TTC549 (cell line): Measurements from ENCODE around the gene PCDH9.
"Not testable (repeated sequence)": the region's sequence is repeated elsewhere in the genome, so short reads cannot be mapped to it uniquely, and the experiment has no call there.

Source experiments
- FAIRE-seq: peaks from 2 replicates; lab custom pipeline; 2012; peaks lifted over from hg19 to GRCh38; lab: Jason Lieb, UNC

Gene PCDH9

DNA sequence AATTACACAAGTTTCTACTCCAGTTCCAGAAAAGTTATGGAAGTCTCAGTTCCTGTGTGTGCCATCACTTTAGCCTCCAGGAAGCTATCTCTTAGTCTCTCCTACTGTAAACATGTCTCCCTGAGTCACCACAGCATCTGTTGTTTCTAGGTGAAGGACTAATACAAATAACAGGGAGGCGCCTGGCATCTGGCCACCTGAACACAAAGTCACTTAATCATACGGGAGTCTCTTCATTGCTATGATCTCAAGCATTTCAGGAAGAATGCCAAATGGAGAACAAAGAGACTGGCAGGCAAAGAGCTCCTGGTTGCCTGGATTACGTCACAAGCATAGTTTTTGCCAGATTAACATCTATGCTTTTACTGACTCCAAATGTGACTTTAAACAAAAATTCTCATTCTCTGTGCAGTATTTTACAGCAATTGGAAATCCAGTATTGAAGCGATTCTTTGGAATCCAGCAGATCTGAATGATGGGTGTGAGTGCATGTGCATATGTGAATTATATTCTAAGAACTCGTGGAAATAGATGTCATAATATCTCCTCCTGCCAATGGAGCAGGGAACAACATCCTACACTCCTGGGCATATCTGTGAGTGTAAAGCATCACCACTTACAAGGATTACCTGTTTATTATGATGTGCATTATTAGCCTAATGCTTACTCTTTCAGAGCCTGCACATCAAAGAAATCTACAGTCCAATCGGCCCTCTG lies 572.8 kb downstream of the PCDH9 start:
- FAIRE-seq, result no peak

DNA sequence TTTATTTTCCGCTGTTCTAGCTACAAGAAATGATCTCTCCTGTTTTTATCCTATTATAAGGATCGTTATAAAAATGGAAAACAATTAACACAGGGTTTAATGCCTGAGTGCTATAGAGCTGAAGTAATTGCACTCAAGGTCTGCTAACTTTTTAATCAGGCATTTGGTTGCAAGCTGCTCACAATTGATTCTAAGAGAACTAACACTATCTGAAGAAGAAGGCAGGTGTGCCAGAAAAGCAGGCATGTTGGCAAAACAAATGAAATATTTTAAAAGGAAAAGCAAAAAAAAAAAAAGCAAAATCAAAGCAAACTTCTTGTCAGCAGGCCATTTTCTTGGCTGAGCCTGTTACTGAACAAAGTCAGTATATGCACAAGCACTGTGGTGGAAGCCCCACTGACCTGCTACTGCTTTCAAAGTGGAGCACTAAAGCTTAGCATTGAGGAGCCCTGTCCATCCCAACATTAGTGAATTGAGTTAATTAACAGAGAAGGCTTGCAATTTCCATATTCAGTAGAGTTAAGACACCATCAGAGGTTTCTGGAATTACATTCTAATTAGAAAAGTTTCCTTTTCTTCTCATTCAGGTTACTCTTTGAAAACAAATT lies 574.2 kb downstream of the PCDH9 start:
- no peak for FAIRE-seq

DNA sequence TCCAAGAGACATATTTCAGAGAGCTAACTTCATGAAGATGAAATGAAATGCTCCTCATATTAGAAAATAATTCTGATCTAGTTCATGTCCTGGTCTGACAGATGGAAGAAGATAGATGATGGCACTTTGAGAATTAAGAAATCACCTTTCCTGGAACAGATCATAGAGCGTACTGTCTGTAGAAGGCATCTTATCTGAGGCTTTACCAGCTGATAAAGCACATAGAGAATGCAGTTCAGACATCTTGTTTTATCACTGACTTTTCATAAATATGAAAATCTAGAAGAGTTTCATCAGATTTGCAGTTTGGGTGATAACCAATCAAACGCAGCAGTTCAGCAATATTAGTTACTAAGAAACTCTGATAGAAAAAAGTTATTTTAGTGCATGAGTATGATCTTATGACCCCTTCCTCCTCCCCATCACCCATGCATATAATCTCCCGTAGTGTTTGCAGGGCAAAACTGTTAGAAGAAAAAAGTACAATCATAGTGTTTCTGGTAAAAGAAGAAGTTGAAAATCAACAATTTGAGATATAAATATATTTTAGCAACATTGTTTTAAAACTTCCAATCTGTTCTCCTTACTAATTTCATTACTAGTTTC lies 585.2 kb downstream of the PCDH9 start:
- no peak for FAIRE-seq

DNA sequence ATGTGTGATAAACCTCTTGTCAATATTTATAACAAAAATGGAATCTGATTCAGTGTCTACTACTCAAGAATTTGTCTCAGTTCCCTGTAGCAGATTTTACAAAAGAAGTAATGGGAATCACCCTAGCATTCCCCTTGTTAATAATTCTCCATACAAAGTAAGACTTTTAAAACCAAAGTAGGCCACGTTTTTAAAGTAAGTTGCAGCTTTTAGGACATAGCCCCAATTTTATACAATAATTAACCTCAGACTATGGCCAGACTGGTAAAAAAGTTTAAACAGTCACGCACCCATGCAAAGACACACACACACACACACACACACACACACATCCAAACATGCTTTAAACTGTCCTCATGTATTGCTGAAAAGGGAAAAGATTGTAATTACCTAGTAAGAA lies 589.9 kb downstream of the PCDH9 start:
- FAIRE-seq, result no peak

DNA sequence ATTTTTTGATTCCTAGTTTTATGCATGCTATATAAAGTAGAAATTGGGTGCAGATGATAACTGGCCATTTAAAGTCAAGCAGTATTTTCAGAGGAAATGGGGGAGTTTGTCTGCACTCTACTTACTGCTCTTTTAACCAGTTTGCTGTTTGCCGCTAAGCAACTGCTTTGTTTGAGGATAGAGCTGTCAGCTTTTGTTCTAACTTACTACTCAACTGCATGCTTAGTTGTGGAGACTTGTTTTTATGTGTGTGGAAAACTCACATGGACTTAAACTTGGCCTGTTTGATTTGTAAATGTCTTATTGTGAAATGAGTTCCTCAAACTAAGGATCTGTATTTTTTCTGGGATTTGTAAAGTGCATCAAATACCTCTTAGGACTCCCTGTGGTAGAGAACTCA lies 591.1 kb downstream of the PCDH9 start:
- FAIRE-seq, result no peak

DNA sequence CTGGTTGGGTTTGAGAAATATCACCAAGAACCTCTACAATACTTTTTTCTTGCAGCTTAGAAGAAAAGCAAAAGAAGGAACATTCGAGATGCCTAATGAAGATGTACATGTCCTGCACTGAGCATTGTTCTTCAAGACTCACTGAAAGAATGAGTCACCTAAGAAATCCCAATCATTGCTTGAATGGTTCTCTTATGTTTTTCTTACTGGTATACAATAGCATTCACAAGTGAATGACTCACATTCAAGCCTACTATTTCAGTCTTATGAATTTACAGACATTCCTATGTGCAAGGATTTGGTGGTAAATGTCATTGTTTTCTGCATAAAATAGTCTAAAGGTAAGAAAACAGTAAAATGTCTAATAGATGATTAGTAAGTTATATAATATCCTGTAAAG lies 594.6 kb downstream of the PCDH9 start:
- FAIRE-seq, result no peak

DNA sequence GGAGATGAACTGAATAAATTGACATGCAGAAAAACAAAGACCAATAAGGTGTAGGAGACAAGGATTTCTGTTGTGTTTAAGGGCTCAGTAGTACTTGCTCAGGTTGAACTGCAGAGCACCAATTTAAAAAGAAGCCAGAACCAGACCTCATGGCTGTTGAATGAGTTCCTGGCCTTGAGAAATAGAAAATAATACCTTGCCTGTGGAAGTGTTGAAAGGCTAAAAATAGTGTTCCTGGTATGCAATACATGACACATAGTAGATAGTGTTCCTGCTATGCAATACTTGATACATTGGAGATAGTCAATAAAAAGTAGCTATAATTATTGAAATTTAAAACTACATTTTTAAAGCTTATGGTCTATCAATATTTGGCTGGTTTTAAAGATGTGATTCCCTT lies 595.8 kb downstream of the PCDH9 start:
- FAIRE-seq, result no peak

DNA sequence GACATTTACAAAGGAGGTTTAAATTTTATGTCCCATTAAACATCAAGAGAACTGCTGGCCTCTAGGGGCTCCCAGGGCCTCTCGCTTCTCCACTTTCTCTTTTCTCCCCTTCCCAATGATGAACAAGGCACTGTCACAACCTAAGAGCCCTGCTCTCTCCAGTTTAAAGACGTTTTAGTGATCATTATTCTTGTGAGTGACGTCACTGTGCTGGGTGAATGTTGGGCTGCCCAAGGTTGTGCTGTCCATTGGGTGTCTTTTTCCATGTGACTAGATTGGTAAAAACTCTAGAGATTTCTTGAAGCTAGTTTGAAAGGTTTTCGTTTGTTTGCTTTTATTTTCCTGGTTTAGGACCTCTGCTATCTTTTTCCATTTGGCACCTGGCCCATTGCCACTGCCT lies 602.6 kb downstream of the PCDH9 start:
- FAIRE-seq, result no peak

DNA sequence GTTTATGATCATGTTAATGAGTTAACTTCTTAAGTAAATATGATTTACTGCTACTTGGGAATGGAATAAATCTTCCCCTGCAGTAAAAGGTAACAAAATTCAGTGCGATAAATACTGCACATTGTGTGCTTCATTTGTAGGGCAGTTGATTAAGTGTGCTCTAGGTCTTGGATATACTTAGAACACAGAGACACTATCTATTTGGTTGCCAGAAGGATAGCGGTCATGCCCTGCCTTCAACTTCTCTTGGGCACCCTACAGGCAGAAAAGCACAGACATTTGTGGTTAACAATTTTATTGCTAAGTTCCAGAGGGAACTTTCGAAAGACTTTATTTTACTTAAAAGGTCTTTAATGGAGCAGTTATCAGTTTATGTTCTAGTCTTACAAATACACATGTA lies 605.8 kb downstream of the PCDH9 start:
- no peak for FAIRE-seq

DNA sequence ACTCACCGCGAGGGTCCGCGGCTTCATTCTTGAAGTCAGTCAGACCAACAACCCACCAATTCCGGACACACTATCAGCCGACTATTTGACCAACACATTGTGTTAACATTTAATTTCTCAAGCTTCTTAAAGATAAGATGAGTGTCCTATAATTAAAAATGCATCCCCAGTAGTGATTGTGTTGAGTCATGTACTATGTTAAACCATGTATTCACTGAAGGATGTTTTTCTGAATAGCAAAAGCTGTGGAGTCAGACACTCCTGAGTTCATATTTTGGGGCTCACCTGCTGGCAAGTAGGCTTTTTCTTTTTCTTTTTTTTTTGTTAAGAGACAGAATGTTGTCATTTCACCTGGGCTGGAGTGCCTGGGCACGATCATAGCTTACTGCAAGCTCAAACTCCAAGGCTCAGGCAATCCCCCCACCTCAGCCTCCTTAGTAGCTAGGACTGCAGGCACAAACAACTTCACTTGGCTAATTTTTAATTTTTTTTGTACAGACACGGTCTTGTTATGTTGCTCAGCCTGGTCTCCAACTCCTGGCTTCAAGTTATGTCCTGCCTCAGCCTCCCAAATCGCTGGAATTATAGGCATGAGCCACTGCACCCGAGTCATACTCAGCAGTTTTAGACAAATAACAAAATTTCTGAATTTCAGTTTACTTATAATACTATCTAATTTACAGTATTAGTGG lies 606.9 kb downstream of the PCDH9 start:
- FAIRE-seq, result no peak

DNA sequence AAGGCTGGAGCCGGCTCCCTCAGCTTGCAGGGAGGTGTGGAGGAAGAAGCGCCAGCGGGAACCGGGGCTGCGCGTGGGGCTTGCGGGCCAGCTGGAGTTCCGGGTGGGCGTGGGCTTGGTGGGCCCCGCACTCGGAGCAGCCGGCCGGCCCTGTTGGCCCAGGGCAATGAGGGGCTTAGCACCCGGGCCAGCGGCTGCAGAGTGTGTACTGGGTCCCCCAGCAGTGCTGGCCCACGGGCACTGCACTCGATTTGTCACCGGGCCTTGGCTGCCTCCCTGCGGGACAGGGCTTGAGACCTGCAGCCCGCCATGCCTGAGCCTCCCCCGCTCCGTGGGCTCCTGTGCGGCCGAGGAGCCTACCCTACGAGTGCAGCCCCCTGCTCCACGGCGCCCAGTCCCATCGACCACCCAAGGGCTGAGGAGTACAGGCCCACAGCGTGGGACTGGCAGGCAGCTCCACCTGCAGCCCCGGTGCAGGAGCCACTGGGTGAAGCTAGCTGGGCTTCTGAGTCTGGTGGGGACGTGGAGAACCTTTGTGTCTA lies 608.2 kb downstream of the PCDH9 start:
- FAIRE-seq, result not testable (repeated sequence)

DNA sequence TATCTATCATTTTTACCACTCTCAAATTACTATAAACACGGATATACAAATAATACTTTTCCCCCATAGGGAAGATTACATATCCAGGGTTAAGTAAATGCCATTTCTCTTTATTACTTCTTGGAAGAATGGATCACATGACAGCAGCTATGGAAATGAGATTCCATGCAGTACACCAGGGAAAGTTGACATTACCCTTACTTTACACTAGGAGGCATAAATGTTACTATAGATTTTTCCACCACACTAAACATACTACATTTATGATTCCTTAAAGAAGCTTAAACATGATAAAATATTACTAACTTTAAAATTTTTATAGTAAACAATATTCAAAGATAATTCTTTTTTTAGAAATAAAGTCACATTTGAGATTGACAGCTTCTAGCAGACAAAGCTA lies 611.4 kb downstream of the PCDH9 start:
- peak; percentile 74 for FAIRE-seq

DNA sequence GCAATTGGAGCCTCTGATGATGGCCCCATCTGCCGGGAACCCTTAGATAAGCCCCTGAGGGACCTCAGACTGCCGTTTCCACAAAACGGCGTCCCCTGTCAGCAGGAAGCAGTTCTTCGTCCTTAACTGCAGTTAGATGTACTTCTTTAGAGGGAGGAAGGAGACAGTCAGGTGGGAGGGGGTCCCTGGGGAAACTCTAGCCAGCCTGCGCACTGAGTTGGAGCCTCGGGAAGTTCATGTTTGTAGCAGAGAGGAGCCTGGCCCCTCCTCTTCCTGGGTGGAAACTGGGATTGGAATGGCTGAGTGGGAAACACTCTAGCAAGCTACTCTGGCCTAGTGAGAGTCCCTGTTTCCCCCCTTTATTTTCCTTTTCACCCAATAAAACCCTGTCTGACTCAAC lies 612.4 kb downstream of the PCDH9 start:
- no peak for FAIRE-seq

DNA sequence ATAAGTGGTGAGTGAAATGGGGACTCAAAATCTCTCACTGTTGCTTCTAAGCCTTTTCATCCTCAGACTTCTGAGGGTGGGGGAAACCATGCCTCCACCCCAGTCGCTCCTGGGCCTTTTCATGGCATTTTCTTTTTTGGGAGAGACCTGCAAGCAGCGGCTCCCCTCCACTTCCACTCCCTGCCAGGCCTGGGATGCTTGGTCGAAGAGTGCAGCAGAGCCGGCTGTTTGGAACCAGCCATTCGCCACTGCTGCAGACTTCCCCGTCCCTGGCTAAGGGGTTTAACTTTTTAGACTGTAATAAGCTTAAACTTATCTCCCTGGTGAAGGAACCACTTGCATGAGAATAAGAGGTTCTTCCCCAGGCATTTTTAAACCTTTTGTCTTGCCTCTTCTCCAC lies 617.2 kb downstream of the PCDH9 start:
- FAIRE-seq, result no peak

DNA sequence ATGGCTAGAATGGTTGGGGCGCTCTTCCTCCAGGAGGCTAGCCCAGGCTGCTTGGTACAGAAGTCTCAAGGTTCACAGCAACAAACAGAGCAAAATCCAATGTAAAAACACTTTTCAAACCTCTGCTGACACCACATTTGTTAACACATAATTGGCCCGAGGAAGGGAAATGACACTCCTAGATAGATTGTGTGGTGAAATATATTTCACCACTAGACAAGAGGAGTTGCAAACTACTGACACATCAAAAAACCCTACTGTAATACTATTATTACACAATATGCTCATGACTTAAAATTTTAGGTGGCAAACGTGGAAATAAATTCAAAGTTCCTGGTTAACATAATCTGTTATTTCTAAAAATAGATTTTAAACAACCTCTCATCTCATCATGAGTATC lies 643.6 kb downstream of the PCDH9 start:
- no peak for FAIRE-seq

DNA sequence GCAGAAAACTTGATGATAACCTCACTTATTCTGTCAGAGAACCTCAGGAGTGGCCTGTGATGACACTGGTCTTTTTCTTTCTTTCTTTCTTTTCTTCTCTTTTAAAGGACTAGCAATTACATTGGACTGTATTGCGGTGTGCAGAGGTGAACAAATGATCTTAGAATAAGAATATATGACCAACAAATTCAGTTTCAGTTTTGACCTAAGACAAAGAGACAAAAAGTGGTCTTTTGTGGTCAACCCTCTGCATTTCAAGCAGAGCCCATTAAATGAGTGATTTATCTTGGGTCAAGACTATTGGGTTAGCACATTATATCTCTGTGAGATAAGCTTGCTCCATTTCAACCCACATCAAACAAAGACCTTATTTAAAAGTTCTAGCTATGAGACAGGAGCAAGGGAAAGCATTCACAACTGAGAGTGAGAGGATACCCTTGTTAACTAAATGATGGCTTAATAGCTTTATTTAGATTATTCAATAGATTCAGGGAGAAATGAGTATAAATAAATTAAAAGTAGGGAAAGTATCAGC lies 644.4 kb downstream of the PCDH9 start:
- no peak for FAIRE-seq

DNA sequence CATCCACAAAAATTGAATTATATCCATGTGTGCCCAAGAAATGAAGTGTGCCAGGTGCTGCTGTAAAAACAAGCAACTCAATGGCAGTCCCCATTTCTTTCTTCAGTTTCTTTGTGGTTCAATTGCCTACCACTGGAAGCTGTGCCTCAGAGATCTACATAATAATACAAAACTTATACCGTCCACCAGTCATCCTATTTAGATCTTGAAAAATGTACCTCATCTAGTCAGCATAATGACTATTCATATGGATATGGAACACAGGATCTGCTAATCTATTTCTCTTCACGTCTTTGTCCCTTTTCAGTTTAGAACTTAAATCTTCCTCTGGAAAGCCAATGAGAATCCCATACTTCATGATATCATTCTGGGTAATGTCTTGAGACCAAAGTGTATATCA lies 648.5 kb downstream of the PCDH9 start:
- no peak for FAIRE-seq

DNA sequence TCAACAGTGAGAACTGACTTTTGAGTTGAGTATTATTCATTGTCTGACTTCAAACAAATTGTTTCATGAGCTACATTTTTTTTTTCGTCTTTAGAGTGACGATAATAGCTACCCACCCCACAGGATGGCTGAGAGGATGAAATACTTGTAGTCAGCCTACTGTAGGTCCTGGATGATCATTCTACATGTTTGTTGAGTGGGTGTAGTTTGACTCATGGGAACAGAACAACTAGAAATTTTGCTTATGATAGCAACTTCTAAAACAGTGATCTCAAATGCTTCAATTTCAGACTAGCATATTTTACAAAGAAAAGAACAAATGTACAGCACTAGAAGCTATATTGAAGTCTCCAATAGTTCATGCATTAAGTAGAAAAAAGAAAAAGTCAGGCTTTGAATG lies 651.8 kb downstream of the PCDH9 start:
- FAIRE-seq, result no peak

DNA sequence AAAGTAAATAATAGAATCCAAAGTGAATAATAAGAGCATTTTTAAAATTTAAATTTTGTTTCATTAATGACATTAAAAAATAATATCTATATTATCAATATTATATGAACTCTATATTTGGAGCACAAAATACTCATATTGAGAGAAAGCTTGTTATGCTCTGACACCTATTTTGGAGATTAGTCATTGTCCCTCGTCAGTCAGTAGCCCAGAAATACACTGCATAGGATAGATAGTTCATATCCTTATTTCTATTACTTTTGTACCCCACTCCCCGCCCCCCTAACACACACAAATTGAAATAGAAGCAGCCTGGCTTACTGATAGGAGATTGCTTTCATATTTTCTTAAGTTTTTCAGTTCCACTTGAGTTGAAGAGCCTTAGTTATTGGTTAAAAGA lies 652.8 kb downstream of the PCDH9 start:
- no peak for FAIRE-seq

DNA sequence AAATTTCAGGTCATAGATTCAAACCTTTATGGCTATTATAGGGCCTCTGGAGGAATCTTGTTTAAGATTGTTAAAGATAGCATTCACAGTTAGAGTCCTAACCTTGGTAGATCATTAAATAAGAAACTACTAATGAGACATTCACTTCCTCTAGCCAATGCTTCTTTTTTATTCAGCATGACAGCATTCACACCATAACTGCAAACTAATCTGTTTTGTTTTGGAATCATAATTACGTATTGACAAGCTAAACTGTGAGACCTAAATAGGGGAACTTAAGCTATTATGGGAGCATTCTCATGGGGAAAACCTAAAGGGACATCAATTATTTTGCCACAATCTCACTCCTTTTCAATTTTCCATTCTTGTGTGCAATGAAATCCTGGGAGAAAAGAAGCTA lies 653.8 kb downstream of the PCDH9 start:
- FAIRE-seq, result no peak

DNA sequence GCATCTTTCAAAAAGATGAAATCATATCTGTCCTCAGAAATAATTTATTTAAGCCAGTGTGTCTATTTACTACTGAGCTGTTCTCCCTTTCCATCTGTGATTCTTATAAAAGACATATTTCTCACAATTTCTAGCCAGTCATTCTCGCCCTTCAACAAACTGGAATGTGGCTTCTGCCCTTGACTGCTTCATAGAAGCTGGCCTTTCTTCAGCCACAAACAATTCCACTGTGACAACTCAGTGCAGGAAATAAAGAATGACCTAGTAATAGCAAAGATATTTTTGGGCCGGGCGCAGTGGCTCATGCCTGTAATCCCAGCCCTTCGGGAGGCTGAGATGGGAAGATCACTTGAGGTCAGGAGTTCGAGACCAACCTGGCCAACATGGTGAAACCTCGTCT lies 655.5 kb downstream of the PCDH9 start:
- FAIRE-seq, result no peak

DNA sequence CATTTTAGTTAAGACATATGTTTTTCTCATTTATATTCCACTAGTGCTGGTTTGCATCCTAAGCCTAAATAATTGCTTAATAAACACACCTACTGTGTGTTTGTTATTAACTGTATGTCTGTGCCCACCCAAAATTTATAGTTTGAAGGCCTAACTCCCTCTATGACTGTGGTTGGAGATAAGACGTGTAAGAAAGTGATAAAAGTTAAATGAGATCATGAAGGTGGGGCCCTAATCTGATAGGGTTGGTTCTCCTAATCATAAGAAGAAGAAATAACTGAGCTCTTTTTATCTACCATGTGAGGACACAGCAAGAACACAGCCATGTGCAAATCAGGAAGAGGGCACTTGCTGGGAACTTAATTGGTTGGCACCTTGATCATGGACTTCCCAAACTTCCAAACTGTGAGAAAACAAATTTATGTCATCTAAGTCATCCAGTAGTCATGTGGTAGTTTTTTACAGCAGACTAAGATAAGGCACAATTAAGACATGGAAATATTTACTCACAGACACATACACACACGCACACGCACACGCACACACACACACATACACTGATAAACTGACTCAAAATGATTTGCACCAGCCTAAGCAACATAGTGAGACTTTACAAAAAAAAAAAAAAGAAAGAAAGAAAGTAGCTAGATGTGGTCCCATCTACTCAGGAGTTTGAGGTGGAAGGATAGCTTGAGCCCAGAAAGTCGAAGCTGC lies 662.1 kb downstream of the PCDH9 start:
- FAIRE-seq, result no peak
